ENCODE measurements around the gene TOP3A. TPM values are rescaled to one million over a fixed set of nuclear protein-coding genes. Genes with fewer than 3 reads are reported as not detected.

TOP3A gene
- total and polyA plus RNA-seq, 11 donors: 9.4 to 26.1 (median 12.8) TPM

DNA sequence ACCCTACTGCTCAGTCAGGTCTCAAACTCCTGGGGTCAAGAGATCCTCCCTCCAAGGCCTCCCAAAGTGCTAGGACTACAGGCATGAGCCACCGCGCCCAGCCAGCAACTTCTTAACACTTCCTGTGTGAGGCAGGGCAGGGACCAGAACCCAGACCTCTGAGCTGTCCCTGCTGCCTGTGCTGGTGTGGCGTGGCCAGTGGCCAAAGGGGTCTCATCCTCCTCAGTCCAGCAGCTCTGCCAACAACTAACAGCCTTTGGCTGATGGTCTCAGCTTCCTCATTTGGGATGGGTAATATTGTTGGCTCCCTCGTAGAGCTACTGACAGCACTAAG, 90.8 kb downstream of the TOP3A start:
- Histone ChIP-seq H3K27ac (peak overlapping the region in 8 of 12 donors; percentile 27 to 80 (median 67)), H3K4me1 (peaks cover 0 to 29% (median 16%) of the 10 kb centered on the region in 12 donors), H3K36me3 (no peaks in the 10 kb centered on the region), H3K4me3 (no peak overlapping the region), H3K27me3 (no peaks in the 10 kb centered on the region), H3K9me3 (no peaks in the 10 kb centered on the region)
- TF ChIP-seq POLR2A (IDR thresholded peaks at IDR 0.05): no peak
- TF ChIP-seq, protein P1, sequence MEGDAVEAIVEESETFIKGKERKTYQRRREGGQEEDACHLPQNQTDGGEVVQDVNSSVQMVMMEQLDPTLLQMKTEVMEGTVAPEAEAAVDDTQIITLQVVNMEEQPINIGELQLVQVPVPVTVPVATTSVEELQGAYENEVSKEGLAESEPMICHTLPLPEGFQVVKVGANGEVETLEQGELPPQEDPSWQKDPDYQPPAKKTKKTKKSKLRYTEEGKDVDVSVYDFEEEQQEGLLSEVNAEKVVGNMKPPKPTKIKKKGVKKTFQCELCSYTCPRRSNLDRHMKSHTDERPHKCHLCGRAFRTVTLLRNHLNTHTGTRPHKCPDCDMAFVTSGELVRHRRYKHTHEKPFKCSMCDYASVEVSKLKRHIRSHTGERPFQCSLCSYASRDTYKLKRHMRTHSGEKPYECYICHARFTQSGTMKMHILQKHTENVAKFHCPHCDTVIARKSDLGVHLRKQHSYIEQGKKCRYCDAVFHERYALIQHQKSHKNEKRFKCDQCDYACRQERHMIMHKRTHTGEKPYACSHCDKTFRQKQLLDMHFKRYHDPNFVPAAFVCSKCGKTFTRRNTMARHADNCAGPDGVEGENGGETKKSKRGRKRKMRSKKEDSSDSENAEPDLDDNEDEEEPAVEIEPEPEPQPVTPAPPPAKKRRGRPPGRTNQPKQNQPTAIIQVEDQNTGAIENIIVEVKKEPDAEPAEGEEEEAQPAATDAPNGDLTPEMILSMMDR (IDR thresholded peaks at IDR 0.05): no peak
- no peak for DNase-seq
- intact Hi-C loops (cut with DNase I): loop anchor here in 6 of 10 donors (2.0 to 10.0 kb wide), 6 partner anchors 35 to 93 kb away; partner anchors contain the start of genes SMCR8 (in 3 of the 6), TOP3A (in 3 of the 6), ALKBH5 (in 1 of the 6) and FLII (in 1 of the 6)
- no peak for ATAC-seq
- WGBS, 4 donors: 86 to 98% (median 89%) methylated on average over 3 to 4 of the region's 4 CpGs

Small RNA genes within 50 kb of the gene (microRNA-seq; reads per million reads assigned to microRNA genes)
- gene MIR6778: 0 reads per million in 4 donors

Other genes starting within 250 kb of the TOP3A start
- gene DRG2, start 227.0 kb downstream of the TOP3A start, total RNA-seq: 10 to 100 TPM; 17.5 to 28.8 (median 19.5) TPM
- gene DRG2, start 227.0 kb downstream of the TOP3A start, polyA plus RNA-seq: 10 to 100 TPM; 28.0 to 29.0 TPM
- gene MYO15A, start 206.2 kb downstream of the TOP3A start, total RNA-seq: under 1 TPM in 7 of 9 donors, not detected in 2; 0.12 to 0.53 (median 0.35) TPM
- under 1 TPM; 0.21 to 0.30 TPM for gene MYO15A, start 206.2 kb downstream of the TOP3A start, polyA plus RNA-seq
- 100 to 1,000 TPM; 147 to 233 (median 198) TPM for gene ALKBH5, start 131.2 kb downstream of the TOP3A start, total RNA-seq
- gene ALKBH5, start 131.2 kb downstream of the TOP3A start, polyA plus RNA-seq: 100 to 1,000 TPM in 1 of 2 donors, 10 to 100 TPM in 1; 89.2 to 122 TPM
- 10 to 100 TPM in 5 of 9 donors, 1 to 10 TPM in 4; 6.8 to 20.7 (median 10.8) TPM for gene LLGL1, start 89.4 kb downstream of the TOP3A start, total RNA-seq
- gene LLGL1, start 89.4 kb downstream of the TOP3A start, polyA plus RNA-seq: 1 to 10 TPM; 5.3 to 8.9 TPM
- gene FLII, start 56.3 kb downstream of the TOP3A start, total RNA-seq: 100 to 1,000 TPM; 218 to 535 (median 307) TPM
- 100 to 1,000 TPM; 321 to 364 TPM for gene FLII, start 56.3 kb downstream of the TOP3A start, polyA plus RNA-seq
- 10 to 100 TPM; 23.2 to 46.9 (median 26.7) TPM for gene MIEF2, start 54.3 kb downstream of the TOP3A start, total RNA-seq
- 10 to 100 TPM; 18.8 to 27.4 TPM for gene MIEF2, start 54.3 kb downstream of the TOP3A start, polyA plus RNA-seq
- gene SMCR8, start 299 bp upstream of the TOP3A start, total RNA-seq: 10 to 100 TPM in 8 of 9 donors, 1 to 10 TPM in 1; 9.7 to 17.6 (median 13.1) TPM
- gene SMCR8, start 299 bp upstream of the TOP3A start, polyA plus RNA-seq: 10 to 100 TPM in 1 of 2 donors, 1 to 10 TPM in 1; 2.9 to 10.7 TPM
- 10 to 100 TPM in 2 of 9 donors, 1 to 10 TPM in 7; 3.8 to 15.5 (median 8.6) TPM for gene SHMT1, start 48.6 kb upstream of the TOP3A start, total RNA-seq
- gene SHMT1, start 48.6 kb upstream of the TOP3A start, polyA plus RNA-seq: 1 to 10 TPM; 5.1 to 7.1 TPM
- gene EVPLL, start 62.8 kb upstream of the TOP3A start, total RNA-seq: not detected
- not detected for gene EVPLL, start 62.8 kb upstream of the TOP3A start, polyA plus RNA-seq
- gene LGALS9C, start 161.8 kb upstream of the TOP3A start, total RNA-seq: under 1 TPM in 1 of 9 donors, not detected in 8; 0.43 TPM
- gene LGALS9C, start 161.8 kb upstream of the TOP3A start, polyA plus RNA-seq: not detected